Calu3 (cell line): ENCODE results near the gene SCTR. TPM values are rescaled to one million over a fixed set of nuclear protein-coding genes. Genes with fewer than 3 reads are reported as not detected.

Experiments
- Bru-seq: library from RNA; stranded (reverse); fragments of 400-500 nt; gene quantifications from one replicate; lab custom pipeline; 2021; lab: Mats Ljungman, UMichigan
- BruChase-seq, 2 experiments: library from RNA; stranded (reverse); fragments of 400-500 nt; gene quantifications; one replicate each; lab custom pipeline; 2021; lab: Mats Ljungman, UMichigan
- BruUV-seq: library from RNA; stranded (reverse); fragments of 400-500 nt; replicated peaks from 2 replicates; lab custom pipeline; 2021; lab: Mats Ljungman, UMichigan
- CTCF ChIA-PET: fragments of 300-600 bp; sonication (Branson Sonifier 250); formaldehyde crosslinking; loops from one replicate; lab custom pipeline; 2022; ENCODE audit warnings: antibody characterized with exemption; lab: Charles Lee
- DNase-seq: peaks from one replicate; pipeline ENCODE4 v3.0.0; 2022
- H3K27ac Mint-ChIP-seq: one replicate; pipeline ENCODE4 v1.8.0; 2022; ENCODE audit warnings: mixed read lengths; ENCODE audit not compliant: unreplicated experiment
- H3K27me3 Mint-ChIP-seq: one replicate; pipeline ENCODE4 v1.8.0; 2022; ENCODE audit warnings: mixed read lengths; ENCODE audit not compliant: unreplicated experiment
- H3K36me3 Mint-ChIP-seq: one replicate; pipeline ENCODE4 v1.8.0; 2022; ENCODE audit warnings: mild to moderate bottlenecking, moderate library complexity, mixed read lengths; ENCODE audit not compliant: insufficient read depth, unreplicated experiment
- H3K4me1 Mint-ChIP-seq: one replicate; pipeline ENCODE4 v1.8.0; 2022; ENCODE audit warnings: mild to moderate bottlenecking, low read depth, mixed read lengths; ENCODE audit not compliant: unreplicated experiment
- H3K4me3 Mint-ChIP-seq: one replicate; pipeline ENCODE4 v1.8.0; 2022; ENCODE audit warnings: mild to moderate bottlenecking, low read depth, moderate library complexity, mixed read lengths; ENCODE audit not compliant: unreplicated experiment
- H3K9me3 Mint-ChIP-seq: one replicate; pipeline ENCODE4 v1.8.0; 2022; ENCODE audit warnings: low read depth, mixed read lengths; ENCODE audit not compliant: unreplicated experiment
- CTCF ChIP-seq: fragments of 200-600 bp; IDR thresholded peaks from one replicate; pipeline ENCODE4 v1.8.0; 2022; ENCODE audit warnings: antibody characterized with exemption; ENCODE audit not compliant: unreplicated experiment
- intact Hi-C: fragments of 100-400 bp; cut with micrococcal nuclease; formaldehyde crosslinking; loops from one replicate; pipeline ENCODE4 v1.10.0; 2022; ENCODE audit not compliant: unreplicated experiment
- long read RNA-seq: library from polyadenylated mRNA; stranded (forward); transcript quantifications from one replicate; pipeline ENCODE4 v2.0.0, GENCODE V29; 2022
- total RNA-seq: library from RNA; stranded (reverse); gene quantifications from 2 replicates; pipeline ENCODE4 v1.2.3, GENCODE V29; 2022

The SCTR gene
- total RNA-seq (0.56 and 0.85 TPM in 2 replicates), Bru-seq, nascent RNA (percentile 16 among the genes with signal in this experiment), BruChase-seq, experiment 1, labeled RNA remaining after a 6-hour chase (percentile 20 among the genes with signal in this experiment), BruChase-seq, experiment 2, labeled RNA remaining after a 2-hour chase (percentile 27 among the genes with signal in this experiment)
- long read RNA-seq, result 0 reads

GRCh38 chr2:119523952-119524694 is at the start of gene SCTR:
TSS of gene SCTR (minus strand) at chr2:119524483. CDS start at chr2:119524226, 257 bp downstream.
- CTCF ChIA-PET, result no interaction called here
- BruUV-seq, result no TSS peak
- H3K27me3 Mint-ChIP-seq, result peaks cover 80% of the 10 kb centered on the region
- peaks cover 5% of the 10 kb centered on the region for H3K36me3 Mint-ChIP-seq
- intact Hi-C loops, result no loop called here
- peak; percentile 45 for DNase-seq
- H3K4me3 Mint-ChIP-seq, result peak within 1 kb of the TSS; percentile 72
- peaks cover 15% of the 10 kb centered on the region for H3K4me1 Mint-ChIP-seq
- no peak within 1 kb of the TSS for H3K27ac Mint-ChIP-seq
- H3K9me3 Mint-ChIP-seq, result no peaks in the 10 kb centered on the region
- TF ChIP-seq CTCF, result no peak

GRCh38 chr2:119567292-119567691 is 43.0 kb upstream of the SCTR start:
- Mint-ChIP-seq H3K4me1 (no peaks in the 10 kb centered on the region), H3K27me3 (no peaks in the 10 kb centered on the region), H3K4me3 (no peak overlapping the region), H3K27ac (no peak overlapping the region), H3K36me3 (no peaks in the 10 kb centered on the region), H3K9me3 (peaks cover 6% of the 10 kb centered on the region)
- intact Hi-C loops, result no loop called here
- no peak for DNase-seq
- CTCF ChIA-PET, result no interaction called here
- no peak for TF ChIP-seq CTCF
- no TSS peak for BruUV-seq

- TF ChIP-seq CTCF, result no peak
- Mint-ChIP-seq H3K27me3 (no peaks in the 10 kb centered on the region), H3K9me3 (peaks cover 6% of the 10 kb centered on the region), H3K4me1 (no peaks in the 10 kb centered on the region), H3K4me3 (no peak overlapping the region), H3K27ac (no peak overlapping the region), H3K36me3 (no peaks in the 10 kb centered on the region)
- no peak for DNase-seq
- no TSS peak for BruUV-seq
- intact Hi-C loops, result no loop called here
- CTCF ChIA-PET, result no interaction called here
Measured at GRCh38 chr2:119565481-119565880, 41.2 kb upstream of the SCTR start.

- CTCF ChIA-PET, result no interaction called here
- no peak for TF ChIP-seq CTCF
- no TSS peak for BruUV-seq
- Mint-ChIP-seq H3K27ac (peak overlapping the region; percentile 83), H3K36me3 (peaks cover 14% of the 10 kb centered on the region), H3K4me1 (peaks cover 51% of the 10 kb centered on the region), H3K4me3 (peak overlapping the region; percentile 24), H3K27me3 (no peaks in the 10 kb centered on the region), H3K9me3 (no peaks in the 10 kb centered on the region)
- DNase-seq, result peak; percentile 65
- intact Hi-C loops, result loop anchor here (5.0 kb wide), 2 partner anchors 67 to 93 kb away; no protein-coding TSS in a partner anchor
Measured at GRCh38 chr2:119553687-119554344, 29.5 kb upstream of the SCTR start.
